Epithelial cell of proximal tubule (primary cell): ENCODE data around the gene CYP39A1. TPM values are rescaled to one million over a fixed set of nuclear protein-coding genes. Genes with fewer than 3 reads are reported as not detected.

Experiments
- DNase-seq: peaks from one replicate; pipeline ENCODE4 v3.0.0-alpha.2; 2011; ENCODE audit warnings: low read depth
- H3K4me3 ChIP-seq: 2 replicates; pipeline ENCODE4 v1.5.1; 2011; ENCODE audit warnings: low read depth, mild to moderate bottlenecking, low read length
- total RNA-seq: library from RNA; depleted of rRNA; stranded (reverse); fragments of >200 nt; gene quantifications from 2 replicates; pipeline ENCODE4 v1.2.3, GENCODE V29; 2015
- TF ChIP-seq, protein P1 (sequence below): conservative IDR thresholded peaks from 2 replicates; pipeline ENCODE4 v1.5.1; 2012; ENCODE audit warnings: low read depth, mild to moderate bottlenecking, low read length

The CYP39A1 gene
- total RNA-seq, 1 donor from 2014 or later, result 1.3 TPM

DNA sequence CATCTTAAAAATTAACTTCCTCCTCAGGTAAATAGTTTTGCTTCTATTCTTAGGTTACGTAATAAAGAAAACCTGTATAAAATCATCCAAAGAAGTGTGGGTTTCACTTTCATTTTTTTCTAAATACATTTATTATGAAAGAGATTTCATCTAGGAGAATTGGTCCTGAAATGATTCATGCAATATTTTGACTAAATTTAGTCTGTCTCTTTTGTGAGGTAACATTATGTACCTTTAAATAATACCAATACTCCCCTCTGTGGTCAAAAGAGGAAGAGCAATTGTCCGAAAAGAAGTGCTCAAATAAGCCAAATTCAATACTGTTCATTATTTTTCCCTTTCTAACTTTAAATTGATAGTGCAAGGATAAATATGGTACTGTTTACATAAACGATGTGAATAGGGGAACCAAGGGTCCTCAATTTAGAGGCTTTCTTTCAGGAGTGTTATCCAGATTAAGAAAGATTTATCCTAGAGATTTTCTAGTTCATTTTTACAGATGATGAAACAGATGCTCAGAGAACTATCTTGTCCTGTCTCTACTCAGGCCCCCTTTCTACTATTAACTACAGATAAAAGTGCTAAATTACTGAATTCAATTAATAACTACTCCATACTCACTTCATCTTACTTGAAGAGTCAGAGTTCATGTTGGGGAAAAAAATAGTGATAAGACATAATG, 26.2 kb downstream of the CYP39A1 start:
- TF ChIP-seq, protein P1, sequence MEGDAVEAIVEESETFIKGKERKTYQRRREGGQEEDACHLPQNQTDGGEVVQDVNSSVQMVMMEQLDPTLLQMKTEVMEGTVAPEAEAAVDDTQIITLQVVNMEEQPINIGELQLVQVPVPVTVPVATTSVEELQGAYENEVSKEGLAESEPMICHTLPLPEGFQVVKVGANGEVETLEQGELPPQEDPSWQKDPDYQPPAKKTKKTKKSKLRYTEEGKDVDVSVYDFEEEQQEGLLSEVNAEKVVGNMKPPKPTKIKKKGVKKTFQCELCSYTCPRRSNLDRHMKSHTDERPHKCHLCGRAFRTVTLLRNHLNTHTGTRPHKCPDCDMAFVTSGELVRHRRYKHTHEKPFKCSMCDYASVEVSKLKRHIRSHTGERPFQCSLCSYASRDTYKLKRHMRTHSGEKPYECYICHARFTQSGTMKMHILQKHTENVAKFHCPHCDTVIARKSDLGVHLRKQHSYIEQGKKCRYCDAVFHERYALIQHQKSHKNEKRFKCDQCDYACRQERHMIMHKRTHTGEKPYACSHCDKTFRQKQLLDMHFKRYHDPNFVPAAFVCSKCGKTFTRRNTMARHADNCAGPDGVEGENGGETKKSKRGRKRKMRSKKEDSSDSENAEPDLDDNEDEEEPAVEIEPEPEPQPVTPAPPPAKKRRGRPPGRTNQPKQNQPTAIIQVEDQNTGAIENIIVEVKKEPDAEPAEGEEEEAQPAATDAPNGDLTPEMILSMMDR, result peak; percentile 67
- no peak for DNase-seq
- H3K4me3 ChIP-seq, result no peak overlapping the region

DNA sequence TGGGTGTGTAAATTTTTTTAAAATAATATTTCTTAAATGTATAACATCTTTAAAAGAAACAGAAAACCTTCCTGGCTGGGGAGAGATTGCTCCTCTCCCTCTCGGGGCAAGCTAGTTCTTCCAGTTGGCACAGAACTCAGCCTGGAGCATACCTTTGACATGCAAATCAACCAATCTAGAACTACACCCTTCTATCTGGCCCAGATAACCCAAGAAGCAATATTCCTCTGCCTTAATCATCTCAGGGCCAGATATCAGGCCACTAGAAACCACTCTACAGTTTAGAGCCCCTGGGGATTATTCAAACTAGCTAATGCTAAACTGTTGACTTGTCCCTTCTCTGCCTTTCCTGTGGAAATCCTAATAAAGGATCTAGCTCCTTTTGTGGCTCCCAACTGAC, 33.9 kb downstream of the CYP39A1 start:
- TF ChIP-seq, protein P1, result no peak
- DNase-seq, result no peak
- H3K4me3 ChIP-seq, result no peak overlapping the region

DNA sequence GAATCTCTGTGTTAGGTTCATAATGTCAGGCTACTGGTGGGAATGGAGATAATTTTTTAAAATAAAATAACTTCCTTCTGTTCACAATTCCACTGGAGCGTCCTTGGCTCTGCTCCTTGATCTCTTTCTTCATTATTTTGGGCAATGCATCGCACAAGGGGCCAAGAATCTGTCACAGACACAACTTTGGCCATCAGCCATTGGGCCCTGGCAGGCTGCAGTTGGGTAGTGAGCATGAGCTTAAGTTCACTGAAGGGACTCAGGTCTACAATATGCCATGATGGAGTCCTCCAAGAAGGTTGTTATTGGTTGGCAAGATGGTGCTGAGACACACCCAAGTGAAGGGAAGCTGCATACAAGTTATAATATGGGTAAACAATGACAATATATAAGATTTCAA, 40.0 kb downstream of the CYP39A1 start:
- TF ChIP-seq, protein P1, result no peak
- no peak for DNase-seq
- H3K4me3 ChIP-seq, result no peak overlapping the region

DNA sequence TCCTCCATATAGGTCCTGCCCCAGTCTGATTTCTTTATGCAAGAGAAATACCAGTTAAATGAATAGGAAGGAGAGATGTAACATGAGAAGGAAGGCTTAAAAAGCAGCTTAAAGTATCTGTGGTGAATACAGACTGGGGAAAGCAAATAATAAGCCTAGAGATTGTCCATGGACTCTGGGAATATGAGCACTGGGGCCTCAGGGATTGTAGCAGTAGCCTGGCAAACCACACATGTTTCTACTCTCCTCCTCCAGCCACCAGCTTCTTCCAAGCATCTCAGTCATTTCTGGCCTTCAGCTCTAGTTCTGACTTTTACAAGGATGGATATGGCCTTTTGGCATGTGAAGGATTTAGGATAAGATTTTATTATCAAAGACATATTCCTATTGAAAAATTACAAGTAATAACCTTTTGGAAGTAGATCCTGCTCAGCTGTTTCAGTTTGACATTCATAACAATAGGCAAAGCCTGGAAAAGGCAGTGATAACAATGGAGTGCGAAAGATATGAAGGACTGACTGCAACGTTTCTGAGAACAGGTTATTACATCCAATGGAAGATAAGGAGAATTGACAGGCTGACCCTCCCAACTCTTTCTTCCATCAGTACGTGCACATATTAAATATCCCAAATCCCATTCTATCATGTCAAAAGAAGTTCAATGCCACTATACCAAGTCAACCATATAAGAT, 41.6 kb downstream of the CYP39A1 start:
- no peak for DNase-seq
- TF ChIP-seq, protein P1, result no peak
- H3K4me3 ChIP-seq, result no peak overlapping the region

DNA sequence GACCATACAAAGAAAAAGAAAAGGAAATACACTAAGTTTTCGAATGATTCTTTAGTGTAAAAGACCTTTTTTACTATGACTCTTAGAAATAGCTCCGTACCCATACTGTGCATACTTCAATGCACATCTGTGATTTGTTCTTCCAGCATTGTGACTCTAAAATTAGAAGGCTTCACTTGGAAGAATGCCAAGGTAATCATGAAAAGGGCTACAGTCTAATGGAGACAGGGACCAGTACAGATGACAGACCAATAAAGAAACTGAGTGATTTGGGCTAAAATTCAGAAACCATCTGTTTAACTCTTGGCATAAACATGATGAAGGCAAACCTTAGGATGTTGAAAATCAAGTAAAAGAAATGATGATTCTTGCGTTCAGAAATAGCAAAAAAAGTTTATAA, 46.3 kb downstream of the CYP39A1 start:
- no peak for DNase-seq
- H3K4me3 ChIP-seq, result no peak overlapping the region

DNA sequence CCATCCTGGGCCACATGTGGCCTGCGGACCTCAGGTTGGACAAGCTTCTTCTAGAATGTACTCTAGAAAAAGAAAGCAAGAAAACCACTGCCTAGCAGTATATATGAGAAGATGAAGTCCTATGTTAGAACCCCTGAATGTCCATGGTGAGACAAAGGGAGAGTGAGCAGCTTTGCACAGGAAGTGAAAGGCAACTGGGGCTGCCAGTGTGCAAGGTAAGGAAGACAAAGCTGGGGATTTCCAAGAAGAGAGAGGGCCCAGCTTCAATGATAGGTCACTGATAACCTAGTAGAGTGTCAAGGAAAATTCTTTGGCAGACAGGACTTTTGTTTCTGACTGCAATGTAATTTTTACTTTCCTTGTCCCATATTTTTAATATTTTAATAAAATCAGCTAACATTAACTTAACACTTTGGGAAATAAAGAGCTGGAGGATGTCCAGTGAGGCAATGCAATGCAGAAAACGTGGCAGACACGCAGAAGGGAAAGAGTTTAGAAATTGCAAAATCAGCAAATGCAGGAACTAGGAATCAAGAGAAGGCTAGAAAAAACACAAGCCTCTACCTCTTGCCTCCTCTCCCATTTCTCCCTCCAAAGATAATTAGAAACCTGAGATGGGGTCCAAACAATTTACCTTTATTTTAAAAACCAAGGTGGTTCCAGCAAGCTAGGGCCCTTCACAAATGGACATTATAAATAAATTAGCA, 47.4 kb downstream of the CYP39A1 start:
- TF ChIP-seq, protein P1, result no peak
- no peak for DNase-seq
- H3K4me3 ChIP-seq, result no peak overlapping the region

More for the DNA sequence above, 46.3 kb downstream of the CYP39A1 start:
- TF ChIP-seq, protein P1, result no peak
